ENCODE results near the gene ITIH5. TPM values are rescaled to one million over a fixed set of nuclear protein-coding genes. Genes with fewer than 3 reads are reported as not detected.
A peak's percentile ranks its signal among the peaks of the same experiment; 100 is the strongest.

Gene ITIH5
- total RNA-seq, 1 experiment from 2014 or later = not detected

DNA sequence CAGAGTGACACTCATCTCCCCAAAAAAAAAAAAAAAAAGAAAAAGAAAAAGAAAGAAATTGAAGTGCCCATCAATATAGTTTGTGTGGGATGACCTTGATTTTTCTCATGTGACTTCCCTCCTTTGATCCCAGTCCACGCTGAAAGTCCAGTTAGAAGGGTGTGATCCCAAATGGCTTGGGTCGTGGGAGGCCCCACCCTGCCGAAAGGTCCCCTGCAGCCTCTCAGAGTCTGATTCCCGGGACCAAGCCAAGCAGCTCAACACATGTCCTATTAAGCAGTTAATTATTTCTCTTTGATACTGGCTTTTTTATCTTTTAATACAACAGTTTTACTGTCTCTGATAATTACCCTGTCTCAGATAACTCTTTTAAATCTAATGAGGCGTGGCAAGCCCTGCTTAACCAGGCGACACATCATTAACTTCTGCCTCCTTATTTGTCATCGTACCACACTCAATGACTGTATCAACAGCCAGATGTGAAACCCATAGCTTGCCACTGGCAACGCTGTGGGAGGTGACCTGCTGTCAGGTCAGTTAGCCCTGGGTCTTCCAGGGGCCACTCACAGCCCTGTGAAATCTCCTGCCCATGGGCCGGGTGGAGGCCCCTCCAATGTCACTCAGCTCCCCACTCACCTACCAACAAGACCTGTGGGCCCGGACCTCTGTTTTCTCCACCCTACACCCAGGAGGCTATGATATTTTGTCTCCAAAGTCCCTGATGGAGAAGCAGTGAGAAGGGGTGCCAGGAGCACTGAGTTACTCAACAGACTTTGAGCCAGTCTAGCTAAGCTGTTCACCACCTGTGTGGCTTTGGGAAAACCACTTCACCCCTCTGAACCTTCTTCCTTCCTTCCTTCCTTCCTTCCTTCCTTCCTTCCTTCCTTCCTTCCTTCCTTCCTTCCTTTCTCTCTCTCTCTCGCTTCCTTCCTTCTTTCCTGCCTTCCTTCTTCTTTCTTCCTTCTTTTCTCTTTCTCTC lies 146.0 kb downstream of the ITIH5 start:
- no peaks in the 10 kb centered on the region for H3K27me3 ChIP-seq (ENCODE audit: low read length)
- DNase-seq = peak; percentile 88

DNA sequence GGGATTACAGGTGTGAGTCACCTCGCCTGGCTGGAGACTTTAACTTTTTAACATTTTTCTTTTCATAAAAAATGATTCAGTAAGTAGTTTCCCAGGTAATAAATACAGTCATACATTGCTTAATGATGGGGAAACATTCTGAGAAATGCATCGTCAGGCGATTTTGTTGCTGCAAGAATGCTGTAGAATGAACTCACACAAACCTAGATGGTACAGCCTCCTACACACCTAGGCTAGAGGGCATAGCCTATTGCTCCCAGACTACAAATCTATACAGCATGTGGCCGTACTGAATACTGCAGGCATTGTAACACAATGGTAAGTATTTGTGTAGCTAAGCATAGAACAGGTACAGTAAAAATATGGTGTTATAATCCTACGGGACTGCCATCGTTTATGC lies 147.4 kb downstream of the ITIH5 start:
- H3K27ac ChIP-seq (ENCODE audit: low read length) = peak overlapping the region; percentile 96; the same call in 1 of the 2 replicates
- H3K36me3 ChIP-seq (ENCODE audit: insufficient read depth, low read length) = no peaks in the 10 kb centered on the region
- no peak overlapping the region for H3K4me3 ChIP-seq (ENCODE audit: low read length)
- no peaks in the 10 kb centered on the region for H4K20me1 ChIP-seq (ENCODE audit: insufficient read depth, low read depth, low read length)
- no peaks in the 10 kb centered on the region for H3K27me3 ChIP-seq (ENCODE audit: low read length)
- DNase-seq = peak; percentile 71
- no peak overlapping the region for H3K4me2 ChIP-seq (ENCODE audit: low read depth, low read length, poor library complexity, severe bottlenecking)
- H3K9me3 ChIP-seq (ENCODE audit: low read length) = no peaks in the 10 kb centered on the region; the same call in 1 of the 2 replicates
- no peaks in the 10 kb centered on the region for H3K9me2 ChIP-seq (replicated peaks; ENCODE audit: insufficient read depth, low read length)
- H2AFZ ChIP-seq (ENCODE audit: low read length) = no peak overlapping the region
- peaks cover 49% of the 10 kb centered on the region for H3K4me1 ChIP-seq (ENCODE audit: low read length)
- H3K79me2 ChIP-seq (ENCODE audit: low read length) = no peaks in the 10 kb centered on the region
- H3K9ac ChIP-seq (ENCODE audit: low read length) = peak overlapping the region; percentile 26; the same call in 1 of the 2 replicates

More for the DNA sequence above, 146.0 kb downstream of the ITIH5 start:
- Histone ChIP-seq H3K9ac (ENCODE audit: low read length) (peak overlapping the region; percentile 75), H3K36me3 (ENCODE audit: insufficient read depth, low read length) (no peaks in the 10 kb centered on the region), H3K4me1 (ENCODE audit: low read length) (peaks cover 56% of the 10 kb centered on the region), H4K20me1 (ENCODE audit: insufficient read depth, low read depth, low read length) (no peaks in the 10 kb centered on the region), H3K9me3 (ENCODE audit: low read length) (no peaks in the 10 kb centered on the region; the same call in 1 of the 2 replicates), H3K9me2 (replicated peaks; ENCODE audit: insufficient read depth, low read length) (no peaks in the 10 kb centered on the region), H2AFZ (ENCODE audit: low read length) (peak overlapping the region; percentile 52; the same call in 1 of the 2 replicates), H3K4me3 (ENCODE audit: low read length) (peak overlapping the region; percentile 49), H3K27ac (ENCODE audit: low read length) (peak overlapping the region; percentile 96), H3K79me2 (ENCODE audit: low read length) (no peaks in the 10 kb centered on the region), H3K4me2 (ENCODE audit: low read depth, low read length, poor library complexity, severe bottlenecking) (peak overlapping the region; percentile 75)

DNA sequence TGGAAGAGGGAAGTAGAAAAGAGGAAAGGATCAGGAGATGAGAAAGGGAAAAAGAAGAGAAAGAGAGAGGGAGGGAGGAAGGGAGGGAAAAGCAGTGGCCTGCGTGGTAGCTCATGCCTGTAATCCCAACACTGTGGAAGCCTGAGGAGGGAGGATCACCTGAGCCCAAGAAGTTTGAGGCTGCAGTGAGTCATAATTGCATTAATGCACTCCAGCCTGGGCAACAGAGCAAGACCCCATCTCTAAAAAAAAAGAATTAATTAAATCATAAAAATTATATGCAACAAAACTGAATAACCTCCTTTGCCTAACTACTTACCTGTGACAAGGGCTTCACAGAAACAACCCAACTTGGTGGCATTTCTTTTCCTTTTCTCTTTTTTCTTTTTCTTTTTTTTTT lies 148.1 kb downstream of the ITIH5 start:
- no peaks in the 10 kb centered on the region; the same call in 1 of the 2 replicates for H3K9me3 ChIP-seq (ENCODE audit: low read length)
- no peaks in the 10 kb centered on the region for H3K79me2 ChIP-seq (ENCODE audit: low read length)
- H3K9me2 ChIP-seq (replicated peaks; ENCODE audit: insufficient read depth, low read length) = no peaks in the 10 kb centered on the region
- no peaks in the 10 kb centered on the region for H4K20me1 ChIP-seq (ENCODE audit: insufficient read depth, low read depth, low read length)
- H3K4me1 ChIP-seq (ENCODE audit: low read length) = peaks cover 53% of the 10 kb centered on the region
- no peak overlapping the region for H3K4me2 ChIP-seq (ENCODE audit: low read depth, low read length, poor library complexity, severe bottlenecking)
- H3K27me3 ChIP-seq (ENCODE audit: low read length) = no peaks in the 10 kb centered on the region
- H3K36me3 ChIP-seq (ENCODE audit: insufficient read depth, low read length) = no peaks in the 10 kb centered on the region
- DNase-seq = no peak
- no peak overlapping the region for H3K4me3 ChIP-seq (ENCODE audit: low read length)
- H2AFZ ChIP-seq (ENCODE audit: low read length) = no peak overlapping the region
- no peak overlapping the region for H3K9ac ChIP-seq (ENCODE audit: low read length)
- no peak overlapping the region for H3K27ac ChIP-seq (ENCODE audit: low read length)

DNA sequence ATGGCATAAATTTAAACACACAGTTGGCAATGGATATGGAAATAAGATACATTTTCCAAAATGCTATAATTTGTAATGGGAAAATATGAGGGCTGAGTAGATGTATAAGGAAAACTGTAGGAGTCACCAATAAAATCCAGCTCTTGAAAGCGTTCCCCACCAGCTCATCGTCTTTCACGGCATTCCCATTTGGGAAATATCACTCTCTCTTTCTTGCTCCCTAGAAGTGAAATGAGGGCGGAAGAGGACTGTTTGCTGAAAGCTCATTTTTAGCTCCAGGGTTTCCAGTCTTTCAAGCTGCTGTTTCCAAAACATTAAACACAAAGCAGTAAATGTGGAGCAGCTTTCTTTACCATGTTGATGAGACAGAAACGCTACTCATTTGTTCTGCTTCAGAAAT lies 151.3 kb downstream of the ITIH5 start:
- no peaks in the 10 kb centered on the region for H3K9me2 ChIP-seq (replicated peaks; ENCODE audit: insufficient read depth, low read length)
- no peaks in the 10 kb centered on the region for H3K36me3 ChIP-seq (ENCODE audit: insufficient read depth, low read length)

DNA sequence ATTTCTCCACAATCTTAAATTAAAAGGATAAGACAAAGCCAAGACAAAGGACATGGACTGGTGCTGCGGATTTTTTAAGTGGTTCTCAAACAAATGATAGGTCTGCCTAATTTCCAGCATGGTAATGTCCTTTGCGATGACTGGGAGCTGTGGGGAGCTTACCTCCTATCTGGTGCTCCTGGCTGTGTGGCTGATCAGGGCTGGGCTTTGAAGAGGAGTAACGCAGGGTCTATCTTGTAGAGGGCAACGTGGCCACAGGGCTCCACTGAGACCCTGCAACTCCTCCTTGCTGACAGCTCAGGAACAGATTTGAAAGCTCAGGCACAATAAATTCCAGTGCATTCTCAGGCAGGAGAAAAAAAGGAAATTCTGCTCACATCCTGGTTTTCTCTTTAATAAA lies 152.8 kb downstream of the ITIH5 start:
- Histone ChIP-seq H3K9me2 (replicated peaks; ENCODE audit: insufficient read depth, low read length) (no peaks in the 10 kb centered on the region), H3K9ac (ENCODE audit: low read length) (no peak overlapping the region), H4K20me1 (ENCODE audit: insufficient read depth, low read depth, low read length) (no peaks in the 10 kb centered on the region), H3K79me2 (ENCODE audit: low read length) (no peaks in the 10 kb centered on the region), H3K4me1 (ENCODE audit: low read length) (peaks cover 27% of the 10 kb centered on the region), H3K36me3 (ENCODE audit: insufficient read depth, low read length) (no peaks in the 10 kb centered on the region), H3K4me2 (ENCODE audit: low read depth, low read length, poor library complexity, severe bottlenecking) (no peak overlapping the region), H3K27ac (ENCODE audit: low read length) (no peak overlapping the region; the same call in 1 of the 2 replicates), H3K27me3 (ENCODE audit: low read length) (no peaks in the 10 kb centered on the region), H3K9me3 (ENCODE audit: low read length) (peaks cover 5% of the 10 kb centered on the region; the same call in 1 of the 2 replicates), H2AFZ (ENCODE audit: low read length) (no peak overlapping the region), H3K4me3 (ENCODE audit: low read length) (no peak overlapping the region)
- DNase-seq = no peak

More for the DNA sequence above, 151.3 kb downstream of the ITIH5 start:
- no peak for DNase-seq
- Histone ChIP-seq H3K27ac (ENCODE audit: low read length) (no peak overlapping the region), H2AFZ (ENCODE audit: low read length) (no peak overlapping the region), H4K20me1 (ENCODE audit: insufficient read depth, low read depth, low read length) (no peaks in the 10 kb centered on the region), H3K4me1 (ENCODE audit: low read length) (peaks cover 40% of the 10 kb centered on the region), H3K27me3 (ENCODE audit: low read length) (no peaks in the 10 kb centered on the region), H3K4me2 (ENCODE audit: low read depth, low read length, poor library complexity, severe bottlenecking) (no peak overlapping the region), H3K9me3 (ENCODE audit: low read length) (peaks cover 2% of the 10 kb centered on the region; the same call in 1 of the 2 replicates), H3K4me3 (ENCODE audit: low read length) (no peak overlapping the region), H3K9ac (ENCODE audit: low read length) (no peak overlapping the region), H3K79me2 (ENCODE audit: low read length) (no peaks in the 10 kb centered on the region)

DNA sequence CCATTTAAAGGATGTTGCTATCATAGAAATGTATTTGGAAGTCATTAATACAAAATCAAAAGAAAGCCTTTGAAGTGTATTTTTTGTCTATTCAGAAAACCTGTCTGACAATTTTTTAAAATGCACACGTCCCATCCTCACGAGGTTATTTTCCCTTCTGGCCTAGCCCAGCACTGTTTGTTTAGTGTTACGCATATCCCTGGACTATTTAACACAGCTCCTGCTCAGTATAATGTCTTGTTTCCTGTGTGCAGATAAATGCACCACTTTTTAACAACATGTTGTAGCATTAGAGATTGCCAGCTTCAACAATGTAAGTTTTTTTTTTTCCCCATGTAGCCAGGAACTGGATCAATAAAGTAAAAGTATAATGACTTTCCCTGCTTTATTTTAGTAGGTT lies 153.3 kb downstream of the ITIH5 start:
- Histone ChIP-seq H3K9ac (ENCODE audit: low read length) (no peak overlapping the region), H2AFZ (ENCODE audit: low read length) (no peak overlapping the region), H3K4me3 (ENCODE audit: low read length) (no peak overlapping the region), H3K4me1 (ENCODE audit: low read length) (peaks cover 26% of the 10 kb centered on the region), H3K27ac (ENCODE audit: low read length) (no peak overlapping the region; the same call in 1 of the 2 replicates), H3K9me3 (ENCODE audit: low read length) (peaks cover 5% of the 10 kb centered on the region; the same call in 1 of the 2 replicates), H3K79me2 (ENCODE audit: low read length) (no peaks in the 10 kb centered on the region), H3K9me2 (replicated peaks; ENCODE audit: insufficient read depth, low read length) (no peaks in the 10 kb centered on the region), H3K4me2 (ENCODE audit: low read depth, low read length, poor library complexity, severe bottlenecking) (no peak overlapping the region), H4K20me1 (ENCODE audit: insufficient read depth, low read depth, low read length) (no peaks in the 10 kb centered on the region), H3K27me3 (ENCODE audit: low read length) (no peaks in the 10 kb centered on the region), H3K36me3 (ENCODE audit: insufficient read depth, low read length) (no peaks in the 10 kb centered on the region)
- no peak for DNase-seq

DNA sequence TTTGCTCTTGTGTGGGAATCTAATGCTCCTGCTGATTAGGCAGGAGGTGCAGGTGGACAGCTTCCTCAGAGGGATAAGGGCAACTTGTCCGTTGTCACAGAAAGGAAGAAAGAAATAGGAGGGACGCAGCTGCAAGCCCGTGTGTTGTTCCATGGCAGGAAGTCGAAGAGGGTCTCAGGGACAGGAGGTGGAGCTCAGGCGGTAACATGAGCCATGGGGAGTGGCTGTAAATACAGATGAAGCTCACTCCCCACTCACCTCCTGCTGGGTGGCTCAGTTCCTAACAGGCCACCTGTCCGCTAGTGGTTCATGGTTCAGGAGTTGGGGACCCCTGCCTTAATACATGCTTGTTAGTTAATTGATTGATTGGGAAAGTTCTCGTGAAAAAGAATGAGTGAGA lies 154.3 kb downstream of the ITIH5 start:
- H3K9ac ChIP-seq (ENCODE audit: low read length) = peak overlapping the region; percentile 43
- peaks cover 5% of the 10 kb centered on the region; the same call in 1 of the 2 replicates for H3K9me3 ChIP-seq (ENCODE audit: low read length)
- peaks cover 22% of the 10 kb centered on the region for H3K4me1 ChIP-seq (ENCODE audit: low read length)
- peak overlapping the region; percentile 37; the same call in 1 of the 2 replicates for H3K4me3 ChIP-seq (ENCODE audit: low read length)
- no peaks in the 10 kb centered on the region for H4K20me1 ChIP-seq (ENCODE audit: insufficient read depth, low read depth, low read length)
- H3K27ac ChIP-seq (ENCODE audit: low read length) = peak overlapping the region; percentile 74
- H2AFZ ChIP-seq (ENCODE audit: low read length) = peak overlapping the region; percentile 33; the same call in 1 of the 2 replicates
- DNase-seq = peak; percentile 82
- H3K9me2 ChIP-seq (replicated peaks; ENCODE audit: insufficient read depth, low read length) = no peaks in the 10 kb centered on the region
- H3K27me3 ChIP-seq (ENCODE audit: low read length) = no peaks in the 10 kb centered on the region
- H3K4me2 ChIP-seq (ENCODE audit: low read depth, low read length, poor library complexity, severe bottlenecking) = peak overlapping the region; percentile 61
- no peaks in the 10 kb centered on the region for H3K79me2 ChIP-seq (ENCODE audit: low read length)
- H3K36me3 ChIP-seq (ENCODE audit: insufficient read depth, low read length) = no peaks in the 10 kb centered on the region

DNA sequence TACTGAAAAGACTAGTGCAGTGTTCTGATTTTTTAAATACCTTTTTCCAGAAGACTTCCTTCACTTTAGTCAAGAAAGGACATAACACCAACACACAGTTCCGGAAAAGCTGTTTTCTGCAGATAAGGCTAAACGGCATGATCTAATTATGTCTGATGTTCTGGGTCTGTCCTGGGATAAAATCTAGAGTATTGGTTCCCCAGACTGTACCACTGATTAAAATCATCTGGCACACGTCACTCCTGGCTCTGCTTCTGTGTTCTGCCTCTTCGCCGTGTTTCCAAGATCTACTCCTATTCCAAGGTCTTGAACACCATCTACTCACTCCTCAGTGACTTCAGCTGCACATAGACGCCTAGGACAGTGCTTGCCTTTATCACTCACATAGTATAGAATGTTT lies 155.2 kb downstream of the ITIH5 start:
- peak overlapping the region; percentile 8; the same call in 1 of the 2 replicates for H2AFZ ChIP-seq (ENCODE audit: low read length)
- no peaks in the 10 kb centered on the region for H3K36me3 ChIP-seq (ENCODE audit: insufficient read depth, low read length)

More for the DNA sequence above, 155.2 kb downstream of the ITIH5 start:
- H3K27ac ChIP-seq (ENCODE audit: low read length) = peak overlapping the region; percentile 74
- H3K4me2 ChIP-seq (ENCODE audit: low read depth, low read length, poor library complexity, severe bottlenecking) = no peak overlapping the region
- H4K20me1 ChIP-seq (ENCODE audit: insufficient read depth, low read depth, low read length) = no peaks in the 10 kb centered on the region
- no peaks in the 10 kb centered on the region for H3K79me2 ChIP-seq (ENCODE audit: low read length)
- H3K4me1 ChIP-seq (ENCODE audit: low read length) = peaks cover 22% of the 10 kb centered on the region
- H3K9me3 ChIP-seq (ENCODE audit: low read length) = peaks cover 5% of the 10 kb centered on the region; the same call in 1 of the 2 replicates
- no peak overlapping the region for H3K9ac ChIP-seq (ENCODE audit: low read length)
- no peaks in the 10 kb centered on the region for H3K27me3 ChIP-seq (ENCODE audit: low read length)
- H3K4me3 ChIP-seq (ENCODE audit: low read length) = no peak overlapping the region
- no peak for DNase-seq
- no peaks in the 10 kb centered on the region for H3K9me2 ChIP-seq (replicated peaks; ENCODE audit: insufficient read depth, low read length)

Data from Karpas-422 (cell line).